NCI-H345 treated with DMSO at 0.1 percent for 48 hours (cell line): ENCODE results near the gene BICDL1.
A peak's percentile ranks its signal among the peaks of the same experiment; 100 is the strongest.

Source experiments
- DNase-seq: peaks from one replicate; lab custom pipeline; 2025; ENCODE audit not compliant: unreplicated experiment; lab: John Stamatoyannopoulos, UW

The BICDL1 gene

DNA sequence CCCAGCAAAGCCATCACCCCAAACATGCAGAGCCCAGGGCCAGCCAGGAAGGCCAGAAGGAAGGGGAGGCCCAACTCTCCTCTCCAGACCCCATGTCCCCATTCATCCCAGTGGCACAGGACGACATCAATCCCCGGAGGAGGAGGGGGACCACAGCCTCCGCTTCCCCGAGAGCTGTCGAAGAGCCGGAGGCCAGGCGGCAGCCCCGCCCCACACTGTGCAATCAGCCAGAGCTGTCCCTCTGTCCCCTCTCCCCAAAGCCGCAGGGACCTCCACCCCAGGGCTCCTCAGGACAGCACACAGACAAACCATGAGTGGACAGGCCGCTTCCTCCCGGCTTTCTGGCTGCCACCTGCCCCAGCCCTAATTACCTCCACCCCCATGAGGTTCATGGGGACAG is 110.7 kb downstream of the BICDL1 start:
- no peak for DNase-seq

DNA sequence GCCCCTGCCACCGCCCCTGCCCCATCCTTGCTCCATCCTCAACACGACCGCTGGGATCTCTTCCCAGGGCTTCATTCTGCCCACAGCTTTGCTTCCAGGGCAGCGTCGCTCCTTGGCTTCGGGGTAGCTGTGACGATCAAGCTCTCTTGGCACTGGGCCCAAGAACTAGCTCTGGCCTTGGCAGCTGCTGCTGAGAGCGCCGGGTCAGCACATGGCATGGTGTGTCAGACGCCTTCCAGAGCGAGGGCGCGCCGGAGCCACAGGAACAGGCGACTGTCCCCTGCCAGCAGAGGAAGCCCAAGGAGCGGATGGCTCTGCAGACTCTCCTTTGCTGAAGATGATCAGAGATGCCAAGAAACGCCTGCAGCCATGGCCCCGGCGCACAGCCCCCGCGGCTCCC is 111.6 kb downstream of the BICDL1 start:
- DNase-seq: no peak

GRCh38 chr12:120101182-120101581 is 112.1 kb downstream of the BICDL1 start:
- no peak for DNase-seq

DNA sequence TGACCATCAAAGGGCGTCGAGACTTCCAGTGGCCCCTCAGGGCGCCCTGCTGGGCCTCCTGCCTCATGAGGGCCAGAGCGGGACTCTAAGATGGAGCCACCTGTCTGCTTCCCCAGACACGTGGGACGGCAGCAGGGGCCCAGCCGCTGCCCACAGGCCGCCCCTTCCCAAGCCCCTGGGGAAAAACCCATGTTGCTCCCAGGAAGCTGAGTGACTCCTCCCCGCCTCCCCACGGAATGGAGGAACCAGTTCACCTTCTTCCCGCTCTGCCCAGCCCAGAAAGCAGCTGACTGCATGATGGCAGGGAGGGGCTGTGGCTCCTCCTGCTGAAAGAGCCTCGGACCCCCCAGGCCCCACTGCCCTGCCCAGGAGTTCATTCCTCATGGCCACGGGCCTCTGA is 112.6 kb downstream of the BICDL1 start:
- DNase-seq: no peak

DNA sequence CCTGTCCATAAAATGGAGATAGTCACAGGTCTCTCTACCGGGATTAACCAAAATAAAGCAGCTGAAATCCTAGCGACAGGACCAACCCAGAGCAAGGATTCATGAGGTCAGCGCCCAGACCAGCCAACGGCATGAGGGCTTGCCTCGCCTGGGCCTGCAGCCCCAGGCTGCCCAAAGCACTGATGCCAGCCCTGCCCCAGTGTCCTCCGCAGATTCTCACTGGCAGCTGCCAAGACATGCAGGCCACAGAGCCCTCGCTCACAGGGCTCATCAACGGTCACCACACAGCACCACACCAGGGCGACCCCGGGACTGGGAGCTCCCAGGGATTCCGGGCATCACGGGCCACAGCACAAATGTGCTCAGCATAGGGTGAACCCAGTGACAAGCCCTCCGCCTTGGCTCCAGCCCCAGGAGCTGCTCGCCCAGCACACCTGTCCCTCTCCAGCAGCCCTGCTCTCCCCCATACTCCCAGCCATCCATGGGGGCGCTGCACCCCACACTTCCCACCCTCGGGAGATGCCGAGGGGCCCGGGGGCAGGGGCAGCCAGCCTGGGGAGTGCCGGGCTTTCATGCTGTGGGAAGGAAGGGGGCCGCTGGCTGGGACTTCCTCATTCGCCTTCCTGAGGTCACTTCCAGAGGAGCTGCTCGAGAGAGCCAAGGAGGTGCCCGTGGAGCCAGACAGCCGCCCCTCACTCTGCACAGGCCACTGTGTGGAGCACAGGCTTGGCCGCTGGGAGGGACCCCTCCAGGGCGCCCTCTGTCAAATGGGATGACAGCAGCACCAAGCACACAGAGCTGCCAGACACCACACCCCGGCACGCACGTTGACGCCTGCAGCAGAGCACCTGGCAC is 113.4 kb downstream of the BICDL1 start:
- DNase-seq: no peak

- no peak for DNase-seq
Observed at GRCh38 chr12:120103044-120103338, 114.0 kb downstream of the BICDL1 start.

DNA sequence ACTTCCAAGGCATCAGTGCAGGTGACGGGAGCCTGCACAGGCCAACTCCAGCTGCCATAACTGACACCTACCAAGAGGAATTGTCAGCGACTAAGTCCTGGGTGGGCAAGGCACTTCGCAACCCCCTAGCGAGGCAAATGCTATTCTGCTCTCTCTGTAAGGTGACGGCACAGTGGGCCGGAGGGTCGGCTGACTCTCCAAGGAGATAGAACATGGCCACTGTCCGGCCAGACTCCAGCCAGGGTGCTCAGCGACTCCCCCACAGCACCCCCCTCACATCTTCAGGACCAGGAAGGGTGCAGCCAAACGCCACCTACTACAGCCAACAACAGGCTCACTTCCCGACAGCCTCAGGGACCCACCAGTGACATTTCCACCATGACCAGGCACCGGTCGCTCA is 114.3 kb downstream of the BICDL1 start:
- DNase-seq: no peak

DNA sequence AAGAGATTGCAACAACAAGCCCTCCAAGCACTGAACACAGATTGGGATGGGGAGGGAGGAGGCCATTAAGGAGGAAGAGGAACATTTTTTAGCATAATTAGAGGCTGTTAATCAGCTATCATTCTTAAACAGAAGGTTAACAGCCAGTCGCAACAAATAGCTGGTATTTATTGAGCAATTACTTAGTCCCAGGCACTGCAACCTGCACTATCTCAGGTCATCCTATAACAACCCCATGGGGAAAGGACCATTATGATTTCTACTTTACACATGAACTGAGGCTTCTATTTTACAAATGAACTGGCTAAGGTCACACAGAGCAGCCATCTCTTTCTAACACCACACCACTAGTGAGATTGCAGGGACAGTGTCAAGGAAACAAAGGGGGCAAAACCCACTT is 117.1 kb downstream of the BICDL1 start:
- no peak for DNase-seq

DNA sequence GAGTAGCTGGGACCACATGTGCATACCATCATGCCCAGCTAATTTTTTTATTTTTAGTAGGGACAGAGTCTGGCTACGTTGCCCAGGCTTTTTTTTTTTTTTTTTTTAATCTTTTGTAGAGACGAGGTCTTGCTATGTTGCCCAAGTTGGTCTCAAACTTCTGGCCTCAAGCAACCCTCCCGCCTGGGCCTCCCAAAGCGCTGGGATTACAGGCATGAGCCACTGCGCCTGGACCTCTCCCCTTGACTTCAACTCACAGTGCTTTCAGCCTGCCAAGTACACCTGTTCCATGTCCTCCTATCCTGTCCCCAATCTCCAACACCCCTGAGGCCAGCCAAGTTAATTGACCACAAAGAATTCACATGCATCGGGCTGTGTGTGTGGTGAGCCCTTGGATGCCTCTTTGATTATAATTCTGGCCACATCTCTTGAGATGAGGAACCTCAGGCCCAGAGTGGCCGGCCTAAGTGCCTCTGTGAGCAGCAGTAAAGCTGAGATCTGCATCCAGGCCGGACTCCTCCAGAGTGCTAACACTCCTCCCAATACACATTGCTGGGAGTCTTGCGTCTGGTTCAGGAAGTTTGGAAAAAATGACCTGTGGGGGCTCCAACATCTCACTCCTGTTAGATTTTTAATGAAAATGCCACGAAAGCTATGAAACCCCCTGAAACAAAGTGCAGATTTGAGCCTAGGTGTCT is 120.7 kb downstream of the BICDL1 start:
- DNase-seq: no peak

DNA sequence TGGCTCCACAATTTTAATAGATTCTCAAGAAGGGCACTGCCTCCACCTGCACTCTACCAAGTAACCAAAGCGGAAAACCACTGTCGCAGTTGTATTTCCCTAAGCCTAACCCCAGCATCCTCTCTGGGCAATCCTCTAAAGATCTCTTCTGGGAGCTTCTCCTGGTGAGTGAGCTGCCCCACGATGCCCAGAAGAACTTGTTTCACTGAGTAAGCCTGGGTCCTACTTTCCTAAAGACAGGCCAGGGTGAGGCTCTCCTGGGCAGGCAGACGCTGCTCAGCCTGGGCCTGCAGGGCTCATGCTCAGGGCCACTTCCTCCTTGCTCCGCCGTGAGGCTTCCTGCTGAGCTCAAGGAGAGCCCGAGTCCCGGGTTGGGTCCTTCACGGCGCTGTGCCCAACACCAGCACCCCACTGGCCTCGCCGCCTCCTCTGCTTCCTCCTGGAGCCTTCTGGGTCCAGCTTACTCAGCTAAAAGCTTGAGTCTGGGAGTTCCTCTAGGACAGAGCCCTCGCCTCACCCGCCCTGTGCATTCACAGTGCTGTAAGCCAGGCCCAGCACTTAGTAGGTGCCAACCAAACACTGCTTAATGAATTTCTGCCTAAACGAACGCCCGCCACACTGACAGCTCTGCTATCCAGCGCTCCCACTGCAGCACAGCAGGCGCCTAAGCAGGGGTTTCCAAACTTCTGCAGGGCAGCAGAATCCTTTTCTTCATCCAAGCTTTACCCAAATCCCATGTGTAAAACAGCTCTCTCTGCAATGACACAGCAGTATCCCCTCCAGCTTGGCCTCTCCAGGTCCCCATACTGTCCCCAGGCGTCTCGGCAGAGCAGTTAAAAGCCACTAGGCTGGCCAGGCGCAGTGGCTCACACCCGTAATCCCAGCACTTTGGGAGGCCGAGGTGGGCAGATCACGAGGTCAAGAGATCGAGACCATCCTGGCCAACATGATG is 121.8 kb downstream of the BICDL1 start:
- DNase-seq: no peak

DNA sequence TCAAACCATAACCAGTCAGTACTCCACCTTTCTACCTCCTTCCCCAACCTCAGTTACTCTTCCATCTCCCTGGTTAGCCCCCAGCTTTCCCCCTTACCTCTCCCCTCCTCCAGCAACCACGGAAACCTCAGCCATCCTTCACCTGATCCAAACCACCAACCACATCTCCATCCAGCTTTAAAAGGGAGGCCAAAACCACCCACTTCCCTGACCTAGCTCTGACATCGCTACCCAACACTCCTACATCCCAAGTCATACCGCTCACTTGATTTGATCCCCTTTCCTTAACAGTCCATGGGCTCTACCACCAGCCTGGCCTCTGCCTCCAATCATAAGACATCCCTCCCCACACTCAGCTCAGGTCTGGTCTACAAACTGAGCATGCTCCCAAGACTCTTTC is 126.0 kb downstream of the BICDL1 start:
- DNase-seq: no peak

DNA sequence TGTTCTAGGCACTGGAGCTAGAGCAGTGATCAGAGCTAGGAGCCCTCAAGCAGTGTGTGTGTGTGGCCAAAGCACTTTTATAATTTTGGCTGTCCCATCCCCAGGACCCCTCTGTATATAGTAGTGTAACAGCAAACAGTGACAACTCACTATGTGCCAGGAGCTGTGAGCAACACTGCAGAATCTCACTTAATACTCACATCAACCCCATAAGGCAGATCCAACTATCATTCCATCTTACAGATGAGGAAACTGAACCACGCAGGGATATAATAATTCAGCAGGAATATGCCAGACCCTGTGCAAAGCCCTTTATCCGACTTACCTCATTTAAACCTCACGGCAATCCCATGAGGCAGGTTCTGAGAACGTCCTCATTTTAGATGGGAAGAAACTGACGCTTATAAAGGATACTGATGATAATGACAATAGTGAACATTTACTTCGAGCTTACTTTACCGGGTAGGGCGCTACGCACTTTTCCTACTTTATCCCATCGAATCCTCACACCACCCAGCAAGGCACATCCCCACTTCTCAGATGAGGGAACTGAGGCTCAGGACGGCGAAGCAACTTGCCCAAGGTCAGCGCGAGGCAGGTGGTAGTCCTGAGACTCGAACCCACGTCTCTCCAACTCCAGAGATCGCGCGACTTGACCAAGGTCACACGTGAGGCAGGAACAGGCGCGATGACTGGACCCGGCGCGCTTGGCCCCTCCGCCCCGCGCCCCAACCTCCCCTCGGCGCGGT is 126.8 kb downstream of the BICDL1 start:
- no peak for DNase-seq

- DNase-seq: no peak
Observed at GRCh38 chr12:120116441-120116791, 127.4 kb downstream of the BICDL1 start, which contains the start of gene RAB35. Gene RAB35, minus strand, starts transcription at chr12:120116753. Its CDS starts 103 bp downstream, at chr12:120116650.

- DNase-seq: peak; percentile 88
Observed at GRCh38 chr12:120116792-120117651, 128.0 kb downstream of the BICDL1 start.

DNA sequence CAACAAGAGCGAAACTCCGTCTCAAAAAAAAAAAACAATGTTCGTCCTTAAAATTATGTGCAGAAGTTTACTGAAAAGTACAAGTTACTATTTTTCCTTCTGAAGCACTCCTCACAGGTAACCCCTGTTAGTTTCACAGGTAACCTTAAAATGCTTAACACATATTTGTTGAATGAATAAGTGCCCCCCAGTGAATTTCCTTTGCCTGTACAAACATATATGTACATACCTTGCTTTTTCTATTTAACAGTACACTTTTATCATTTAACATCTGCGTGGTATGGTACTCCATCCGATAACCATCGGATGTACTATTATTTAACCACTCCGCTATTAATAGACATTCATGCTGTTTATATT is 128.9 kb downstream of the BICDL1 start:
- DNase-seq: no peak

DNA sequence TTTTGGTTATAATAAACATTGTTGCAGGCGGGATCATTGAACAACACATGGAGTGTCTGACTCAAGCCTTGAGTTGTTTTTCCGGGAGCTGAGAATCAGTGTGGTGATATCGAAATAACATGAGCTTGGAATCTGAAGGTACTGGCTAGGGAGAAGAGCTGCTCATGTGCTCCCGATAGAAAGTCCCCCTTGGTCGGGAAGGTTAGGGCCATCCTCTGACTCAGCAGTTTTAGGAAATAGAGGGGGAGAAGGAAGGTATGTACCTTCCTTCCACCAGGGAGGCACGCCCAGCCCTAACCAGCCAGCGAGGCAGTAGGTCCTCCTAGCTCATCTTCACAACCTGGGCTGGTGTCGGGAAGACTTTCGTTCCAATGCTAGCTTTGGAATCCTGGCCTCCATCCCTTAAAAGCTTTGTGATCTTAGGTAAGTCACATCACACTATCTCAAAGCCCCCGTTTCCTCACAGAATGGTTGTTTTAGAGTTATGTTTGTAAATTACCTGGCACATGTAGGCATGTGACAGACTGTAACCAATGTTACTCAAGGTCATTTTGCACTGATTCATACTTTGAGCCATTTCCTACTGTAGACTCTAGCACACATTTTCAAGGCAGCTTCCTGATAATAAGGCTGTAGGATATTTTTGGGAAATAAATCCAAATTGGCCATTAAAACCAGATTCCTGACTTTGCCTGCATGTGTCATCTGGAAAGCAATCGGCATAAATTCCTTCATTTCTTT is 129.5 kb downstream of the BICDL1 start:
- DNase-seq: no peak

DNA sequence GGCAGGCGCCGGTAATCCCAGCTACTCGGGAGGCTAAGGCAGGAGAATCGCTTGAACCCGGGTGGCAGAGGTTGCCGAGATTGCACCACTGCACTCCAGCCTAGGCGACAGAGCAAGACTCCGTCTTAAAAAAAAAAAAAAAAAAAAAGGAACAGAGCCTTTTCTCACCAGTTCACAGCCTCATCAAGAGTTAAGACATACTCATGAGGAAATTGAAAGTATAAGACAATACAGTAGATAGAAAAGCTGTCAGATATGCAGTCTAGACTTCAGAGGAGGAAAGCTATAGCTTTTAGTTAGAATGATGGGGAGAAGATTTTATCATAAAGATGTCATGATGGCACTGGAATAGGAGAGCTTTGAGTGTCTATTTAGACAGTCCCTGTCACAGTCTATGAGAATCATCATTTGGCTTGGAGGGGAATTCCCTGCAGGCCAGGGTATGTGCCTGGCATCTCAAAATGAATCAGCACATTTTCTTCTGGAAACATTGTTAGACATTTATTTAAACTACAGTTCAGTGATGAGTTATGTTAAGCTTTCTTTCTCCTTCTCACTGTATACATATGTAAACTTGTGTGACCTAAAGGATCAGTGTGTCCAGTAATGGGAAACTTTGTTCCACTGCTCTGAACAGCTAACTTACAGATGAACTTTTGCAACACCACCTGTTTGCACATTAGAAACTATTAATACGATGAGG is 130.4 kb downstream of the BICDL1 start:
- DNase-seq: no peak

DNA sequence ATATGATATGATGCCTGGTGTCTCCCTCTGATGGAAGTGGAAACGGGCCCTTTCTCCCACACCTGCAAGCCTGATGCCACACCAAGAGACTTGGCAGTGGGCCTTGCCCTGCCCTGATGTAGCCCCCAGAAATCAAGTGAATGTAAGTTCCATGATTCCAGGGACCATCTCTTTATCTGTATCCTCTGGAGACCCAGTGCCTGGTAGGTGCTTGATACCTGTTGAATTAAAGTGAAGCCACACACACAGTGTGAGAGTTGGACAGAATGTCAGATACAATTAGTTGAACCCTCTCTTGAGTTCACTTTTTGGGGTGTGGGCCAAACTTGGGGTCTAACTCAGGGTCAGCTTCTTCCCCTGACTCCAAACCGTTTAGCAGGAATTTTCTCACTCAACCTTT is 132.3 kb downstream of the BICDL1 start:
- no peak for DNase-seq
